PFSK-1 (cell line): ENCODE results near the gene NKIRAS2.

Experiments
- FOXP2 ChIP-seq: optimal IDR thresholded peaks from 2 replicates; pipeline ENCODE3; 2011; ENCODE audit warnings: borderline replicate concordance, control low read depth, inconsistent platforms; ENCODE audit not compliant: insufficient read depth; ENCODE audit errors: extremely low read length, extremely low read depth
- POLR2AphosphoS5 ChIP-seq: IDR thresholded peaks from 2 replicates; pipeline ENCODE4 v1.6.1; 2012; ENCODE audit warnings: low read depth, mild to moderate bottlenecking, control low read depth, low read length, moderate library complexity
- REST ChIP-seq, 2 experiments: IDR thresholded peaks; 2 replicates each; pipeline versions ENCODE4 v1.6.1 to v1.8.0; 2011 to 2012; ENCODE audit warnings: low read depth in 2 of 2, low read length in 2 of 2, control low read depth in 1 of 2, inconsistent platforms in 1 of 2, mild to moderate bottlenecking in 1 of 2, moderate library complexity in 1 of 2; ENCODE audit not compliant: insufficient read depth in 1 of 2
- SIN3A ChIP-seq: IDR thresholded peaks from 2 replicates; pipeline ENCODE4 v1.6.1; 2012; ENCODE audit warnings: mild to moderate bottlenecking, low read length, moderate library complexity, borderline replicate concordance; ENCODE audit not compliant: insufficient read depth
- TAF1 ChIP-seq: IDR thresholded peaks from 2 replicates; pipeline ENCODE4 v1.6.1; 2012; ENCODE audit warnings: low read length, control low read depth, borderline replicate concordance; ENCODE audit not compliant: insufficient read depth

- TF ChIP-seq POLR2AphosphoS5 (no peak), REST (IDR thresholded peaks at IDR 0.05; ENCODE audit: insufficient read depth in 1 of 2, low read depth in 2 of 2, low read length in 2 of 2) (no peak), TAF1 (no peak), FOXP2 (no peak), SIN3A (no peak)
These were observed 23.1 kb upstream of the NKIRAS2 start for GRCh38 chr17:41996855-41997164.
